ACHN (cell line): ENCODE results near the gene KRTAP10-11.
"Not testable (repeated sequence)": the region's sequence is repeated elsewhere in the genome, so short reads cannot be mapped to it uniquely, and the experiment has no call there.

ENCODE experiments used
- DNase-seq: peaks from one replicate; pipeline ENCODE4 v3.0.0-alpha.2; 2015
- in situ Hi-C: cut with HindIII; loops from 2 replicates; pipeline ENCODE4 v1.10.0; 2017; ENCODE audit warnings: low sequenced_read_pairs, low pct_ligation_motif_present, low pct_unique_long_range_greater_than_20kb

The KRTAP10-11 gene

DNA sequence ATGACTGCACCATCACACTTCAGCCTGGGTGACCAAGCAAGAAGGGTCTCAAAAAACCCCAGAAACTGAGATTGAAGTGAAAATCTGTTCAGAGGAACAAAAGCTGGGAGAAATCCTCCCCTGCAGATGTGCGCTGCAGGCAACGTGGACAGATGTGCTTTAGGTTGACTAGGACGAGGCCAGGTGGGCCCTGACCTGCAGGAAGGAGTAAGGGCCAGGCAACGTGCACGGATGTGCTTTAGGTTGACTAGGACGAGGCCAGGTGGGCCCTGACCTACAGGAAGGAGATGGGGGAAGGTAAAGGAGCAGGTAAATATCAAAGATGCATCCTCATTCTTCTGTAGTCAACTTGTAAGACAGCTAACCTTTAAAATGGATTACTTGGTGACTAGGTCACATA lies 38.3 kb downstream of the KRTAP10-11 start:
- no peak for DNase-seq
- in situ Hi-C loops, result no loop called here

DNA sequence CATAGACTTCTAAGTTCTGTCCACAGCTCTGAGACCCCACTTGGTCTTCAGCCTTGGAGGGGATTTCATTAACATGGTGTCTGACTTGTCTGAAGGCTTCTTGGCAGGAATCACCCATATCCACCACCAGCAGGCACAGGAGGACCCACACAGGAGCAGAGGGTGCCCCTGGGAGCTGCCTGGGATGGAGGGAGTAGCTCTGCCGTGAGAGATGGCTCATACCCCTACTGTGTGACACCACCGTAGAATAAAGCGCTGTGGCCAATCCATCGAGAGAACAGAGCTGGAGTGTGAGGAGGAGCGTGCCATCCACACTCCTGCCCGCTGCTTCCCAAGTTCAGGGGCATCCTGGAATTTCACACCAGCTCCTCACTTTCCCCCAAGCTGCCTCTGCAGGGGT lies 38.8 kb downstream of the KRTAP10-11 start:
- DNase-seq, in situ Hi-C loops: not testable (repeated sequence)

DNA sequence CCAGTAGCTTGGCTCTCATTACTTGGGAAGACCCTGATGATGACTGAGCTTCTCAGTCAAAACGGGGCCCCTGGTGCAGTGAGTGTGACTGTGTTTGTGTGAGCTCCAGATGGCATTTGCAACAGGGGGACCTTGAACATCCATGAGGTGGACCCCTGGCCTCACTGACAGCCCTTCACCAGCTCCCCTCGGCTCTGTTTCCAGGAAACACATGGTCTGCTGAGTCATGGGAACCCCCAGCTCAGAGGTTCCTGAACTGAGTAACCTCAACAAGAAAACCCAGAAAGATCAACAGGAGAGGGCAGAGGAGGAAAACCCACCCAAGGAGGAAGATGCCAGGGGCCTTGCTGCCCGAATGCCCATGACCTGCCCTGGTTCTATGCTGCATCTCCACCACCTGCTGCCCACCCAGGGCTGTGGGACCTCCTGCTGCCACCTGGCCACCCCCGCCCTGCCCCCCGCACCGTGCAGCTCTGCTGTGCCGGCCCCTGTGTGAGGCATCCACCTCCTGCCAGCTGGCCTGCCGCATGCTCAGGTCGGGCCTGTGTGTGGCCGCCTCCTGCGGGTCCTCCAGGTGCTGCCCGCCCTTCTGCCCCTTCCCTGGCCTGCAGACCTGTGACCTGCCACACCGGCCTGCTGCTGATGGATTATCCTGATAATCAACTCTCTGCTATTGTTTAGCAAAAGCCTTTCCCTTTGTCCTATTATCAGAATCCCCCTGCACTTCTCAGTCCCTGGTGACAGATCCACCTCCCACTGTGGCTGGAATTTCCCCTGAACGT lies 40.0 kb downstream of the KRTAP10-11 start:
- no peak for DNase-seq
- in situ Hi-C loops, result no loop called here

- DNase-seq, result no peak
Measured at GRCh38 chr21:44686843-44687561, 40.8 kb downstream of the KRTAP10-11 start.

DNA sequence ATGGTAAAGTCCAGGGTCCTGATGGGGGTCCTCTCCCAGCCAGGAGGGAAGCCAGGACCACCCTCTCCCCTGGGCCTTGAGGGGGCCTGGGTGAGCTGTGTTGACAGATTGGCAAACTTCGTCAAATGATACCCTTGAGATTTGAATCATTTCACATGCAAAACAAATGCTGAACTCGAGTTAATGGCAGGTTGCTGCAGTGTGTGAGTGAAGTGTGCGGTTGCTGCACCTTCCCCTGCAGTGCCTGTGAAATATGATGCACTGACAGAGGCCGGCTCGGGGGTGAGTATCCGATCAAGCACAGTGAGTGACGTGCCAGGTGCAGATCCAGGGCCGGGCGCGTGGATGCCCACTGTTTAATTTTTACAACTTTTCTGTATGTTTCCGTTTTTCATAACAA lies 41.5 kb downstream of the KRTAP10-11 start:
- no peak for DNase-seq
- in situ Hi-C loops, result no loop called here

More at GRCh38 chr21:44686843-44687561, 40.8 kb downstream of the KRTAP10-11 start:
- in situ Hi-C loops, result no loop called here

- DNase-seq, in situ Hi-C loops: not testable (repeated sequence)
Measured at GRCh38 chr21:44689740-44690139, 43.5 kb downstream of the KRTAP10-11 start.

DNA sequence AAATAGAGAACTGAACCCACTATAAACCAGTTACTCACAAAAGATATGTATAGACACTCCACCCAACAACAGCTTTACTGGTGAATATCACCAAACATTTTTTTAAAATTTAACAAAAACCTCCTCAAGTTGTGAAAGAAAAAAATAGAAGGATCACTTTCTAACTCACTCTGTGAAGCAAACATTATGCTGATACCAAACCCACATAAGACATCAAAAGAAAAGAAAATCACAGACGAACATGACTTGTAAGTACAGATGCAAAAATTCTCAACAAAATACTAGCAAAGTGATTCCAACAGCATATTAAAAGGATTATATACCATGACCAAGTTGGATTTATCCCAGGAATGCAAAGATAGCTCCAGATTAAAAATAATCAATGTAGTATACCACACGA lies 45.5 kb downstream of the KRTAP10-11 start:
- in situ Hi-C loops, result no loop called here
- DNase-seq, result no peak

GRCh38 chr21:44692798-44693512 lies 46.7 kb downstream of the KRTAP10-11 start:
- DNase-seq, result no peak
- in situ Hi-C loops, result no loop called here

DNA sequence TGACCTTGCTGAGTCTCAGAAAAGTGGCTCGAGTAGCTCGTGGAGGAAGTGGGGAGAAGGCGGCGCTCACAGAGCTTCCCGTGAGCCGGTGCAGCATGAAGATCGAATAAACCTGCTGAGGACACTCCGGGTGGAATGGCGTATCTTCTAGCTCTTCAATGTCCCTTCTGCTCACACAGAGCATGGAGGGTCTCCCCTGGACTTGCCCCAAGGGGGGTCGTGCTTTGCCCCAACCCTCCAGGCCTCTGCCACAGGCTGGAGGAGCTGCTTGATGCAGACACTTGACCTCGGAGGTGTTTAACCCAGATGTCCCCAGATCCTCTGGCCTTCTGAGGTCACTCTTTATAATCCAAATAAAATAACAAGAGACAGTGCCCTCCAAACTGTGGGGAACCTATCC lies 48.6 kb downstream of the KRTAP10-11 start:
- in situ Hi-C loops, result no loop called here

DNA sequence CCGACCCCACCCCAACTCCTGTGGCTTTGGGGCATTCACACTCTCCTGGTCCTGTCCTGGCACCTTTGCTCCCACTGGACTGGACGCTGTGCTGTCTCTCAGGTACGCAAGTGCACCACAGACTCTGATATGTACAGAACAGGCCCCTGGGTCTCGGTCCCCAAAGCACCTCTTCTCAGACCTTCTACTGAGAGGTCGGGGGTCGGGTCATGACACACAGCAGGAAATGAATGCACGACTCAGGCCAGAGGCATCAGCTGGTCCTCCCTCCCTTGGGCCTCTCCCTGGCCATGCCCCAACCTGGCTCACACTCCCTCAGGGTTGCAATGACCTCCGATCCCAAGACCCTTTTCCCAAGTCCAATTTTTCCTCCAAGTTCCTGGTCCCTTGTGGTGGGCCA lies 49.0 kb downstream of the KRTAP10-11 start:
- no peak for DNase-seq
- in situ Hi-C loops, result no loop called here

More for the DNA sequence above, 48.6 kb downstream of the KRTAP10-11 start:
- DNase-seq, result no peak

- in situ Hi-C loops, result no loop called here
Measured at GRCh38 chr21:44695641-44696040, 49.4 kb downstream of the KRTAP10-11 start.

GRCh38 chr21:44696572-44696971 lies 50.4 kb downstream of the KRTAP10-11 start:
- no peak for DNase-seq
- in situ Hi-C loops, result no loop called here

More at GRCh38 chr21:44695641-44696040, 49.4 kb downstream of the KRTAP10-11 start:
- DNase-seq, result no peak
